NCI-H1436 (cell line): ENCODE measurements around the gene KMT5C.

Source experiments
- DNase-seq: peaks from one replicate; lab custom pipeline; 2025; lab: John Stamatoyannopoulos, UW

KMT5C gene

DNA sequence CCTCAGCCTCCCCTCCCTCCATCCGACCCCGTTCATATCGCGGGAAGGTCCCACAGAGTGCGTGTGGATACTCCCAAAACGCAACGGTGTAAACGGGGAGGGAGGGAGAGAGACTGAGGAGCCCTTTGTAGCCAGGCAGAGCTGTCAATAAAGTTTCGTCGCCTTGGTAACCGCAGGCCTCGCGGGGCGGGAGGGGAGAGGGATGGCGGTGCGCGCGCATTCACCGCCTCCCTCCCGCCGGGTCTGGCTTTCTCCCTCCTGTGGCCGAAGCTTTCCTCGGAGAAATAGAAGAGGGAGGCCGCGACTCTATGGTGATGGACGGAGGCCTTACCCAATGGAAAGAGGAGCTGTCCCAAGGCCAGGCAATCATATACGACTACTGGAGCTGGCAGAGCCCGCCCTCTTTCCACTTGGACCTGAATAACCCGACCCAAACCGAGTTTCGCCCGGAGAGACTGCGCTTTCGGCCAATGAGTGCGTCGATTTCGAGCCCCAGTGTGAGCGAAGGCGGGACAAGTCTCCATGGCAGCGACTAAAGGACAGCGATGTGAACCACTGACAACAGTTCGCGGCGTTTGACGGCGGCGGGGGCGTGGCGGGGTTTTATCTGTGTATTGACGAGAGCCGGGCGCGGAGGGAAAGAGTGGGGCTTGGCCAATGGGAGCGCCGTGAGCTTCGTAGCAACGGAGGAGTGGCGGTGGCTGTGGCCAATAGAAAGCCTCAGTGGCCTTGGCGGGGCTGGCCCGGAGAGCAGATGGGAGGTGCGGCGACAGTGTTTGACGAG, at the start of gene KMT5C:
Gene KMT5C, plus strand, starts transcription at position 772 of the 784 bp plus-strand sequence. CDS start 2,061 bp downstream, outside the sequence.
- peak; percentile 100 for DNase-seq

DNA sequence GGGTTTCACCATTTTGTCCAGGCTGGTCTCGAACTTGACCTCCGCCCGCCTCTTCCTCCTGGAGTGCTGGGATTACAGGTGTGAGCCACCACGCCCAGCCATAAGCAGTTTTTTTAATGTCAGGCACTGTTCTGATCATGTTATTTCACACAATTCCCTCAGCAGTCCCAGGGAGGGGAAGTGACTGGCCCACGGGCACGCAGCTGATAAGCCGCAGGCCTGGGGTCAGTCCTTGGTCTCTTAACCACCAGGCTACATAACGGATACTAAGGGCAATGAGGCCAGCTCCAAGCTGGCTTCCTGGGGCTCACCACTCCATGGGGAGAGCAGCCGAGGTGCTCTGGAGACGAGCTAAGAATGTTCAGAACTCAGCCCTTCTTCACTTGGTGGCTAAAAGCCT, 42.4 kb upstream of the KMT5C start:
- DNase-seq = no peak

DNA sequence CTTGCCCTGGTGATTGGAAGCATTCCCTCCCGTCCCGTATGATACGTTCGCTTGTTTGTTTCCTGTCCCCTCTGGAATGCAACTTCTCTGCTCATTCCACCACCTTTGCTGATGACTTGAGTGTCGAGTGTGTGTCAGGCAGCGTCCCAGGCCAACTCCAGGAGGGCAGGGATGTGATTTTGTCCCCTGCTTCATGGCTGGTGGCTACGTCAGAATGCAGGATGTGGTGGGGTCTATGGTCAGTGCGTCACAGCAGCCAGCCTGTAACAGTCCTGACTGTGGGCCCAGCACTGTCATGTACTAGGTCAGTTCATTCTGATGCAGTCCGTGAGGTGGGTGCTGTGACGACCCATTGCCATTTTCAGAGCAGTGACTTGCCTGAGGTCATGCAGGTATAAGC, 39.7 kb upstream of the KMT5C start:
- no peak for DNase-seq

DNA sequence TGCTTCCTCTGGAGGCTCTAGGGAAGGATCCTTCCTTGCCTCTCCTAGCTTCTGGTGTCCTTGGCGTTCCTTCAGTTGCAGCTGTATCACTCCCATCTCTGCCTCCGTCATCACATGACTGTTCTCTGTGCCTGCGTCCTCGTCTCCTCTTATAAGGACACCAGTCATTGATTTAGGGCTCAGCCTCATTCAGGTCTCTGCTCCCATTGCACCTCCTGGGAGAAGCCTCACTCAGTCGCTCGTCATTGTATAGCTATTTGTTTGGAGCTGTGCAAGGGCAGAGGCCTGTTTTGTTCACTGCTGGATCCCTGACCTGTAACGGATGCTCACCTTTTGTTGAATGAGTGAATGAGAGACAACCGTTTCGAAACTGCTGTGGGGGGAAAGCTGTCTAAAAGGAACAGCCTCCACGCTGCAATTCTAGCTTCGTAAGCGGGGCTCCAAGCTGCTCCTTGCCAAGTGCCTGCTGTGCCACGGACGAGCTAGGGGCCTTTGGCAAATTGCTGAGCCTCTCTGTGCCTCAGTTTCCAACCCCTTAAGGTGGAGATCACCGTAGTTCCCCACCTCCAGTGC, 38.7 kb upstream of the KMT5C start:
- no peak for DNase-seq

DNA sequence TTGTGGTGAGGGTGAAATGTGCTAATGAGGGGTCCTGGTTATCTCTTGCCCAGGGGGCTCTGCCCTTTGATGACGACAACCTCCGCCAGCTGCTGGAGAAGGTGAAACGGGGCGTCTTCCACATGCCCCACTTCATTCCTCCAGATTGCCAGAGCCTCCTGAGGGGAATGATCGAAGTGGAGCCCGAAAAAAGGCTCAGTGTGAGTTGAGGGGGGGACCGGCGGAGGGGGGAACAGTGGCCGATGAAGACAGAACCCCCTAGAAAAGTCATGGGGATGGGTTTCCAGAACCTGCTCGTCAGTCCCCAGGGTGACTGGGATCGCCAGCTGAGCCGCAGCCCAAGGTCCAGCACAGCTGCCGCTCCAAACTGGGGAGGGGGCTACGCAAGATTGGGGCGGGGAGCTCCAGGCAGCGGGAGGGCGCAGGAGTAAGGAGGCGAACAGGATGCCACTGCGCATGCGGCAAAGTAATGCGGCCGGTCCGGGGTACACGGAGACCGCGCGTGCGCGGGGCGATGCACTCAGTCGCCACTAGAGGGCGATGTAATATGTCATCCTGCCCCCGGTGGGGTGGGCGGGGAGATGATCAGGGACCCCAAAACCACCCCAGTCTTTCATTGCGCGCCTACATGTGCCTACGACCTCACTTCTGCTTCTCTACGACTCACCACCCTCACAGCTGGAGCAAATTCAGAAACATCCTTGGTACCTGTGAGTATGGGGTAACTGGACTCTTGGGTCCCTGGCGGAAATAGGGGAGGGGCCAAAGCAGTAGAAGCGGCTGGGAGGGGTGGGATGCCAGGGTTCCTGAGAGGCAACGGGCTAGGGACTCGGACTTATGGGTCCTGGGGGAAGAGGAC, 38.0 kb upstream of the KMT5C start:
- DNase-seq = peak; percentile 83

DNA sequence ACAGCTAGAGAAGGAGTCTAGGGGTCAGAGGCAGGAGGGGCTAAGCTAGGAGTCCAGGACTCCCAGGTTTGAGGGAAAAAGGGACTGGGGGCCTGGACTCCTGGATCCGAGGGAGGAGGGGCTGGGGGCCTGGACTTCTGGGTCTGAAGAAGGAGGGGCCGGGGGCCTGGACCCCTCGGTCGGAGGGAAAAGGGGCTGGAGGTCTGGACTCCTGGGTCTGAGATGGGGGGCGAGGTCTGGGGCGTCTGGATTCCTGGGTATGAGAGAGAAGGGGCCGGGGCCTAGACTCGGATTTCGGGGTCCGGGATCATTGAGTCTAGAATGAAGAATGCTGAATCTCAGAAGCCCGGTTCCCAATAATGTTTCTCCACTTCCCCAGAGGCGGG, 37.4 kb upstream of the KMT5C start:
- no peak for DNase-seq

DNA sequence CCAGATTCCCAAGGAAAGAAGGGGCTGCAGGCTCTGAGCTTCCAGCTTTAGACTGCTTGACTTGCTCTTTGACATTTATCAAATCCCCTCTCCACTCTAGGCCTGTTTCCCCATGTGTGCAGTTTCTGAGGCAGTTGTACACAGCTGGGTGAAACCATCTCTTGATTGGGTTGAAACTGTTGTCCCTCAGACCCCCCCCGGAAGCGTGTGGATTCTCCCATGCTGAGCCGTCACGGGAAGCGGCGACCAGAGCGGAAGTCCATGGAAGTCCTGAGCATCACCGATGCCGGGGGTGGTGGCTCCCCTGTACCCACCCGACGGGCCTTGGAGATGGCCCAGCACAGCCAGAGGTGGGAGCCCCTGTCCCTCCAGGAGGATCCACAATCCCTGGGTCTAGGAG, 36.2 kb upstream of the KMT5C start:
- DNase-seq = no peak

DNA sequence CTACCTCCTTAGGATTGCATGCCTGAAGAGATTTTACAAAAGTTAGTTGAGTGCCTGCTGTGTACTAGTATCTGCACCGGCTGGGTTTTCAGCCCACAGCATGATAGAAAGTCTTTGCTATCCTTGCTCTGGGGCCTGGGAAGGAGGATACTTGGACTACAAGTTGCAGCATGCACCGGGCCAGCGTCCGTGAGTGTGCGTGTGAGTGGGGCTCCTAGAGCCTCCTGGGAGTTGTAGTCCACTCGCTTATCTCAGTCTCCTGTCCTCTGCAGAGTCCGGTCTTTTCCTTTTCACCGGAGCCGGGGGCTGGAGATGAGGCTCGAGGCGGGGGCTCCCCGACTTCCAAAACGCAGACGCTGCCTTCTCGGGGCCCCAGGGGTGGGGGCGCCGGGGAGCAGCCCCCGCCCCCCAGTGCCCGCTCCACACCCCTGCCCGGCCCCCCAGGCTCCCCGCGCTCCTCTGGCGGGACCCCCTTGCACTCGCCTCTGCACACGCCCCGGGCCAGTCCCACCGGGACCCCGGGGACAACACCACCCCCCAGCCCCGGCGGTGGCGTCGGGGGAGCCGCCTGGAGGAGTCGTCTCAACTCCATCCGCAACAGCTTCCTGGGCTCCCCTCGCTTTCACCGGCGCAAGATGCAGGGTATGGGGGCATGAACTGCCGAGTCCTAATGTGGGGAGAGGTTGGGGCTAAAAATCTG, 35.2 kb upstream of the KMT5C start:
- DNase-seq = no peak

DNA sequence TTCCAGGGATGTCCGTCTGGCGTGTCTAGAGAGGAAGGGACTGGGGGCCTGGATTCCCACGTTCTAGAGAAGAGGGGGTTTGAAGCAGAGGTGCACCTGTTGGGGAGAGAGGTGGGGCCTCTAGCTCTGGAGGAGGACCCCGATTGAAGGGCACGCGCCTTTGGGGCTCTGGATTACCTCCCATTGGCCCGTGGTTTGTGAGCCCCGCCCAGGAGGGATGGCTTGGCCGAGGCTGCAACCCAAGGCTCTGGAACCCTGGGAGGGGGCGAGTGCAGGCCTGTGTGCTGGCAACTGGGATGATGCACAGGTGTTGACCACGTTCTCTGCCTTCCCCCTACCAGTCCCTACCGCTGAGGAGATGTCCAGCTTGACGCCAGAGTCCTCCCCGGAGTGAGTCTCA, 34.7 kb upstream of the KMT5C start:
- no peak for DNase-seq

DNA sequence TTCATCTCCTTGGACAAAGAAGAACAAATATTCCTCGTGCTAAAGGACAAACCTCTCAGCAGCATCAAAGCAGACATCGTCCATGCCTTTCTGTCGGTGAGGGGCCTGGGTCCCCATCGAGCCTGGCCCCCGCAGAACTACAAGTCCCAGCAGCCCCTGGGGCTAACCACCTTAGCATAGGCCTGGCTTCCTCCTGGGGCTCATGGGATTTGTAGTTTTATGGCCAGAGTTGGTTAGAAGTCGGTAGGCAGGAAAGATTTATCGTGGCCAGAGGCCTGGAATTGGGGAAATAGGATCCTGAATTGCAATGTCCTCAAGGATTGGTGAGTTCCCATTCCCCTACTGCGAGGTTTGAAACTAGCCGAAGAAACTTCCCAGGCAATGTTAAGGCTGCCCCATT, 34.2 kb upstream of the KMT5C start:
- peak; percentile 40 for DNase-seq

DNA sequence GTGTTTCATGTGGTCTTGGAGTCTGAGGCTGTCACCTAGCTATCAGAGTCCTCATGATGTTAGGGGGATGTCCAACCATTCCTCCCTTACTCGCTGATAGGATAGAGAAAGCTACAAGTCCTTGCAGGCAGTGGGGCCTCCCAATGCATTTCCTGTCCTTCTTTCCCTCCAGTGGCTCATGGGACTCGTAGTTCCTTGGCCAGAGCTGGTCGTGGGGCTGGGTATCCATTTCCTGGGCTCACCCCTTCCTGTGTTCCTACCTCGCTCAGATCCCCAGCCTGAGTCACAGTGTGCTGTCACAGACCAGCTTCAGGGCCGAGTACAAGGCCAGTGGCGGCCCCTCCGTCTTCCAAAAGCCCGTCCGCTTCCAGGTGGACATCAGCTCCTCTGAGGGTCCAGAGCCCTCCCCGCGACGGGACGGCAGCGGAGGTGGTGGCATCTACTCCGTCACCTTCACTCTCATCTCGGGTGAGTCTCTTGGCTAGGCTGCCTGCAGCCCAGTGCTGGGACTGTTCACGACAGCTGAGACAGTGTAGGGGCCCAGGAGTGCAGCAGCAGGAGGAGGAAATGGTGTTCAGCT, 33.6 kb upstream of the KMT5C start:
- DNase-seq = no peak

DNA sequence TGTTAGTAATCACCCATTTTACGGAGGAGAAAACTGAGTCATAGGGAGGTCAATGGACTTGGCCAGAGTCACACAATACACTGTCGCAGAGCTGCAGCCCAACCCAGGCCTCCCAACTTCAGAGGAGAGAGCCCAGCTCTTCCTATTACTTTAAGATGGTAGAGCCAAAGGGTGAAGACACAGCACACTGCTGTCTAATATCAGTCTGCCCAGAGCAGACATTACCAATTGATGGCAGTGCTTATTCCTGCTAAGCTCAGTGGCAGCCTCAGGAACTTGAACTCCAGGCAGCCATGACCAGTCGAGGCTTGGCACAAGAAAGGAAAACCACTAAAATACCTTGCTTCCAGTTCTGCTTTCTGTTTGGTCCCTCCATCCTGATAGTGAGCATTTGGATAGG, 33.0 kb upstream of the KMT5C start:
- DNase-seq = no peak

DNA sequence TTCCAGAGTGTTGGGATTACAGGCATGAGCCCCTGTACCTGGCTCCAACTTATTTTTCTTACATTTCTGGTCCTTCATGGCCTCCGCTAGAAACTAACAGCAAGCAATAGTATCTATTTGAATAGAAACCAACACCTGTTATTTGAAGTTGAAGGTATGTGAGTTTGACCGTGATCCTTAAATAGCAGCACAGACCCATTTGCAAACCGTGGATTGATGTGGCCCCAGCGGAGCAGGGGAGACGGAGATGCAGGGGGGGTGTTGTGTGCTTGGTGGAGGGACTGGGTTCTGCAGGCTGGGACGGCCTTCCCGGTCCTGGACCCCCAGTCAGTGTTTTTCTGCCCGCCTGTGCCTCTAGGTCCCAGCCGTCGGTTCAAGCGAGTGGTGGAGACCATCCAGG, 31.4 kb upstream of the KMT5C start:
- DNase-seq = no peak

DNA sequence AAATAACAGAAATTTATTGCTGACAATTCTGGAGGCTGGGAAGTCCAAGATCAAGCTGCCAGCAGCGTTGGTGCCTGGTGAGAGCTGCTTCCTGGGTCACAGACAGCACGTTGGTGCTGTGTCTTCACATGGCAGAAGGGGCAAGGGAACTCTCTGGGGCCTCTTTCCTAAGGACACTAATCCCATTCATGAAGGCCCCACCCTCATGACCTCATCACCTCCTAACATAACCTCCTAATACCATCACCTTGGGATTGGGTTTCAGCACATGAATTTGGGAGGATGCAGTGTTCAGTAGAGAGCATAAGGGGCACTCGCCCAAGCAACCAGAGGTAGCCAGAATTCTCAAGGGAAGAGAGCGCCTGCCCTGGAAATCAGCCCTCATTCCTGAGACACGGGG, 30.2 kb upstream of the KMT5C start:
- no peak for DNase-seq

DNA sequence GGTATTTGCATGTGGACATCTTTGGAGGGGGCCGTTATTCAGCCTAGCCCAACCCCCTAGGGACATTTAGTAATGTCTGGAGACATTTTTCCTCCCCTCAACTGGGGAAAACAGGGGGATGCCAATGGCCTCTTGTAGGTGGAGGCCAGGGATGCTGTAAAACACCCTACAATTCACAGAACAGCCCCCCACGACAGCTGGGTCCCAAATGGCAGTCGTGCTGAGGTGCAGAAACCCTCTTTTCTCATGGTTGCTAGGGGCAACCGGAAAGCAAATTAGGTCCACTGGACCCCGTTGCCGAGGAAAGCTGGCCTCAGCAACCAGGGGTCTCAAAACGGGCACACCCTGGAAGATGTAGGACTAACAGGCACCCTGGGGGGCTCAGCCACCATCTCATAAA, 29.2 kb upstream of the KMT5C start:
- no peak for DNase-seq

DNA sequence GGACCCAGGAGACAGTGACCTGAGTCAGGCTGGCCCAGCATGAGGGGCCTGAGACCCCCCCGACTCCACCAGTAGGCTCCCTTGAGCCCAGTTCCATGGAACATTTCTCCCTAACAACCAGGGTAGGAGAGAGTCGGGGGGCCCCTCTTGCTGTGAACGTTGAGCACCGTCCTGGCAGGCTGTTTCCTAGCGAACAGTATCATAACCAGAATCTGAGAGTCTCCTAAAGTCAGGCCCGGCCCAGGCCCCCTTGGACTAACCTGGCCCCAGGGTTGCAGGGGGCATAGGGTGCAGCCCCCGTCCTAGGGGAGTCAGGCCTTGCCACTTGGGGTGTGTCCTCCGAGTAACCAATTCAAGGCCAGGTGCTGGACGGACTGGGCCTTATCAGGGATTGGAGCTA, 28.3 kb upstream of the KMT5C start:
- DNase-seq = no peak

DNA sequence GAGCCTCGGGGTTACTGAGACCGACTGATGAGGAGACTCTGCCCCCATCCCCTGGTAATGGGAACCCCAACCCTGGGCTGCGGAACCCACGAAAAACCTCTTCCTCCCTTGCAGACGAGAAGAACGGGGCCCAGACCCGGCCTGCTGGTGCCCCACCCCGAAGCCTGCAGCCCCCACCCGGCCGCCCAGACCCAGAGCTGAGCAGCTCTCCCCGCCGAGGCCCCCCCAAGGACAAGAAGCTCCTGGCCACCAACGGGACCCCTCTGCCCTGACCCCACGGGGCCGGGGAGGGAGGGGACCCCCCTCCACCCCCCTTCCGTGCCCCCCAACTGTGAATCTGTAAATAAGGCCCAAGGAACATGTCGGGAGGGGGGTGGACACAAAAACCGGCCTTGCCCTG, 27.9 kb upstream of the KMT5C start:
- DNase-seq = no peak

DNA sequence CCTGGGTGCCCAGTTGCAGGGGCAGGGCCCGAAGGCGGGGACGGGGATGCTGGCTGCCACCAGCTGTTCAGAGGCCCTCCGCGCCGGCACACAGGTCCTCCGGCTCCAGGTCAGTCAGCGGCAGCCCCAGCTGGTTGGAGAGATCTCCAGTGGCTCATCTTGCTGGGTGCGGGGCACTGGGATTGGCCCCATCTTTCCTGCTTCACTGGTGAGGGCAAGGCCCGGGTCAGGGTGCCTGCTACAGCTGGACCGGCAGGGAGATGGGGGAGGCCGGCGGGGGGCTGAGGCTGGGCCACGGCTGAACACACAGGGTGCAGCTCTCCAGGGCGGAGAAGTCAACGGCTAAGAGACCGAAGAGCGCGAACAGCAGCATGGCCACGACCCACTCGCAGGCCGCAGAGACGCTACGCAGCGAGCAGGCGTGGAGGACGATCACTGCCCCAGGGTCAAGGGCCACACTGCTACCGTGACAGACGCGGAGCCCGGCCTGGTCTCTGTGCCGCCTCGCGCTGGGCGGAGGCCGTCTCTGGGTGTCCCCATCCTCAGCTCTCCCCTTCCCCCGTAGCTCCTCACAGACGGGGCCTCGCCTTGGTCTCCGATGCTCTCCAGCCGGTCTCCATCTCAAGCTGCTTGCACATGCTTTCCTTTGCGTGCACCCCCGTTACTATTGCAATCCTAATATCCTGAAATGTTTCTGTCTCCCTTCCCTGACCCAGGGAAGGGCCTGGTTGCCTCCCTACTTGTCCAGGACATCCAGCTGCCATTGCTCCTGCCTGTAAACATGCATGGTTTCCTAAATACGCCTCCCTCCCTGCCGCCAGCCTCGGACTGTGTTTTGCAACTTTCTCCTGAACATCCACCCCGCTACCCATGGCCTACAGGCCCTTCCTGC, 26.8 kb upstream of the KMT5C start:
- DNase-seq = no peak

DNA sequence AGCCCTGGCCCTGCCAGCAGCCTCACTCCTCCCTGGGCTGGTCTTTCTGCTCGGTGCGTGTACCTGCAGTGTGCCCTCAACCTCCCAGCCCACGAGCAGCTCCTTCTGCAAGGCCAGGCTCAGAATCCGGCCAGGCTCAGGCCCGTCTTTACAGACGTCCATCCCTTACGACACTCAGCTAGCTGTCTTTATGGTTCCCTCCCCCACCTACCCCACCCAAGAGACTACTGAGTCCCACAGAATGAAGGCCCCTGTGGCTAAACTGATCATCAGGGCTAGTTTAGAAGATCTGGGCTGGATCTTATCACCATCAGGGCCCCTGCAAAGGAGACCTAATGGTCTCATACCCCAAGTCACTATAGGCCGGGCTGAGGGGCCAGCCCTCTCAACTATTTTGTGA, 25.3 kb upstream of the KMT5C start:
- no peak for DNase-seq

DNA sequence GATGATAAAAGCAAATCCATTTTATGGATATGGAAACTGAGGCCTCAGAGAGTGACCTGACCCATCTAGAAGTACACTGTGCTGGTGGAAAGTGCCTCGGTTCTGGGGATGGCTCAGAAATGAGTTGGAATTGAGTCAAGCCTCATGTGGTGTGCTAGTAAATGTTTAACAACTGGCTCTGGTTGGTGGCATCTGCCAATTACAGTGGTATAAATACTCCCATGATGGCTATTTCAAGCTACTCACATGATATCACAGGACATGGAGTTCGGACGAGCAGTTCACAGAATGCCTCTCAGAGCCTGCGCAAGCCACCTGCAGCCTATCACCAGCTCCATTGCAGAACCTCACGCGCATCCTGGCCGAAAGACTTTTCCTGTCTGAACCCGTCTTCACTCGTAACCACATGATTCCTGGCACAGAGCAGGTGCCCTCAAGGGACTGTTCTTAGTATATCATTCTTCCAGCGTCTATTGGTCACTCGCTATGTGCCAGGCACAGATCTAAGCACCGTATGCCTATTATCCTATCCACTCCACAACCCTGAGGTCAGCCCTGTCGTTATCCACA, 23.6 kb upstream of the KMT5C start:
- no peak for DNase-seq

DNA sequence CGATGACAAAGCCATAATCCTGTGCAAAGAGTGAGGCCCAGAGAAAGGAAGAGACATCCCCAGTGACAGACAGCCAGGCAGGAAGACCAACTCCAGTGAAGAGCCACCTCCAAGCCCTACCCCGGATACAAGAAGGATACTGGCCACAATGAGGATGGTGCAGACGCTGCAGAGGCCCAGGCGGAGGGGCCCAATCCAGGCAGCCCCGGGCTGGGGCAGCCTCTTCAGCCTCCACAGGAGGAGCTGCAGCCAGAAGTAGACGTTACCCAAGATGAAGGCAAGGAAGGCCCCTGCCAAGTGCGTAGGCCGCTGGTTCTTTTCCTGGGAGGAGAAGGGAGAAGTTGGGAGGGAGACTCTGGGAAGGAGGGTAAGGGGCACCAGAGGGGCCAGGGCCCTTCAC, 23.0 kb upstream of the KMT5C start:
- DNase-seq = no peak
